ENCODE measurements around the gene GNB4. TPM values are rescaled to one million over a fixed set of nuclear protein-coding genes. Genes with fewer than 3 reads are reported as not detected.

Gene GNB4
- total and polyA plus RNA-seq, 2 donors from 2014 or later = 3.9 to 31.0 TPM

DNA sequence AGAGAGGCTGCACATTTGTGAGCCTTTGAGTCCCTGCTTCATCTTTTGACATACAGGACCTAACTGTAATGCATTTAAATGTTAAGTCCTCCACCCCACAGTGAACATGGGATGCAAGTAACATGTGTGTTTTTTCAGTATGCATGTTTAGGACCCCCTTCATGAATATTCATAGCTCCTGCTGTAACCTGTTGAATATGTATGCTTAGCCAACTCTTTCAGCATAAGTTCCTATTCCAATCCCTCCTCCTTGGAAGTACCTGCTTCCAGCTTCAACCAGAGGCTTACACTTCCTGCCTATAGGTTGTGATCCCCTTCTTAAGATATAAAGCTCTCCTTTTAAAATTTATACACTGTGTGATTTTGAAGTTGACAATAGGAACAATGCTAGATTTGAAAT is 36.9 kb upstream of the GNB4 start:
- no peaks in the 10 kb centered on the region for H3K36me3 ChIP-seq (ENCODE audit: control insufficient read depth in 2 of 3, insufficient read depth in 3 of 3, low read length in 3 of 3)
- no peaks in the 10 kb centered on the region for H3K27me3 ChIP-seq (ENCODE audit: control insufficient read depth, insufficient read depth, low read length)
- H3K4me3 ChIP-seq (ENCODE audit: low read length in 3 of 3) = no peak overlapping the region
- H3K9me3 ChIP-seq (ENCODE audit: control insufficient read depth in 2 of 3, insufficient read depth in 1 of 3, low read length in 3 of 3) = peaks cover 0 to 11% (median 0%) of the 10 kb centered on the region in 3 donors
- no peak for FAIRE-seq
- no peak overlapping the region for H3K27ac ChIP-seq (ENCODE audit: low read depth in 2 of 2, low read length in 2 of 2)
- no peaks in the 10 kb centered on the region for H3K4me1 ChIP-seq (ENCODE audit: control insufficient read depth in 2 of 3, insufficient read depth in 2 of 3, low read depth in 1 of 3, low read length in 3 of 3)
- H3K9ac ChIP-seq (ENCODE audit: low read length in 3 of 3) = no peak overlapping the region
- no peak for TF ChIP-seq CTCF (IDR thresholded peaks at IDR 0.05; ENCODE audit: borderline replicate concordance, extremely low read depth, insufficient read depth)
- DNase-seq = no peak
- intact Hi-C loops (cut with DNase I) = no loop called here

DNA sequence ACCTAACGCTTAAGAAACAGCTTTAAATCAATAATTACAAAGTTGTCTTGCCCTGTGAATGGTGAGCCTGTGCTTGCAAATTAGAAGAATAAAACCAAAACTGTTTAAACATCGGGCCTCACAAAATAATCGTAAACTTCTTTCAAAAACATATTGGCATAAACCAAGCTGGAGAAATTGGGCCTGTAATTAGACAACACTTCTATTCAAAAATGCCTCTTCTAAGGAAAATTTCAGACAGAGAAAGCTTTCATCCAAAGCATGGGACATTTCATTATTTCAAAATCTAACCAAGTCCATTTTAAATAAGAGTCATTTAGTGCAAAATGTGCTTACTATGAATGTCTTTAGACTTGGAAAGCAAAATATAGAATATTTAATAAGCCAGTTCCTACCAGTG is 35.5 kb upstream of the GNB4 start:
- DNase-seq (no peak), FAIRE-seq (no peak)
- Histone ChIP-seq H3K4me1 (ENCODE audit: control insufficient read depth in 2 of 3, insufficient read depth in 2 of 3, low read depth in 1 of 3, low read length in 3 of 3) (no peaks in the 10 kb centered on the region), H3K27ac (ENCODE audit: low read depth in 2 of 2, low read length in 2 of 2) (no peak overlapping the region), H3K9ac (ENCODE audit: low read length in 3 of 3) (no peak overlapping the region), H3K9me3 (ENCODE audit: control insufficient read depth in 2 of 3, insufficient read depth in 1 of 3, low read length in 3 of 3) (no peaks in the 10 kb centered on the region), H3K27me3 (ENCODE audit: control insufficient read depth, insufficient read depth, low read length) (no peaks in the 10 kb centered on the region), H3K4me3 (ENCODE audit: low read length in 3 of 3) (no peak overlapping the region), H3K36me3 (ENCODE audit: control insufficient read depth in 2 of 3, insufficient read depth in 3 of 3, low read length in 3 of 3) (no peaks in the 10 kb centered on the region)
- intact Hi-C loops (cut with DNase I) = no loop called here
- TF ChIP-seq CTCF (IDR thresholded peaks at IDR 0.05; ENCODE audit: borderline replicate concordance, extremely low read depth, insufficient read depth) = no peak

DNA sequence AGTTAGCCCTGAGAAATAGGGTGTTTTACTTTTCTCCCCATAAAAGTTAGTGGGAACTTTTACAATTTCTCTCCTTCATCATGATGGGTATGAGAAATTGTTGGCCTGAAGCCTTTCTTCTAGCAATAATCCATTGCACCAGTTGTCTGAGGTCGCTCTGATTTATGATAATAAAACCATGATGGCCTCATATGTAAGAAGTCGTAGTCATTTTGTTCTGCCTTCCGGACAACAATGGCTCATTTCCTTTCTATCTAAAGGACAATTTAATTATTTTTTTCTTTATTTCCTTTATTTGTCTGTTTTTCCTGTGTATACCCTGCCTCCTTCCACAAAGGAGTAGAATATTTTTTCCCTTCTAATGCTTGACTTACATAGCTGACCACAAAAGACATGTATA is 31.6 kb upstream of the GNB4 start:
- FAIRE-seq = no peak
- intact Hi-C loops (cut with DNase I) = no loop called here

More for the DNA sequence above, 31.6 kb upstream of the GNB4 start:
- H3K9me3 ChIP-seq (ENCODE audit: control insufficient read depth in 2 of 3, insufficient read depth in 1 of 3, low read length in 3 of 3) = no peaks in the 10 kb centered on the region
- no peak overlapping the region for H3K9ac ChIP-seq (ENCODE audit: low read length in 3 of 3)
- H3K27ac ChIP-seq (ENCODE audit: low read depth in 2 of 2, low read length in 2 of 2) = no peak overlapping the region
- TF ChIP-seq CTCF (IDR thresholded peaks at IDR 0.05; ENCODE audit: borderline replicate concordance, extremely low read depth, insufficient read depth) = no peak
- DNase-seq = no peak
- no peak overlapping the region for H3K4me3 ChIP-seq (ENCODE audit: low read length in 3 of 3)
- no peaks in the 10 kb centered on the region for H3K36me3 ChIP-seq (ENCODE audit: control insufficient read depth in 2 of 3, insufficient read depth in 3 of 3, low read length in 3 of 3)
- H3K4me1 ChIP-seq (ENCODE audit: control insufficient read depth in 2 of 3, insufficient read depth in 2 of 3, low read depth in 1 of 3, low read length in 3 of 3) = no peaks in the 10 kb centered on the region
- no peaks in the 10 kb centered on the region for H3K27me3 ChIP-seq (ENCODE audit: control insufficient read depth, insufficient read depth, low read length)
